Mucosa of descending colon (tissue), 3 donors: ENCODE measurements around the gene TRA2A. TPM values are rescaled to one million over a fixed set of nuclear protein-coding genes. Genes with fewer than 3 reads are reported as not detected.

Experiments used
- ATAC-seq: fragments of 200-7000 bp; cut with Tn5 transposase; one replicate; pipeline ENCODE4 v1.9.1; 2020; ENCODE audit warnings: mild to moderate bottlenecking, moderate library complexity
- DNase-seq, 3 donors: peaks; one replicate each; pipeline ENCODE4 v3.0.0-alpha.2; 2020
- H3K36me3 ChIP-seq: fragments of 200-600 bp; one replicate; pipeline ENCODE4 v1.8.0; 2021; ENCODE audit warnings: low read depth, mild to moderate bottlenecking
- H3K4me1 ChIP-seq: fragments of 200-600 bp; one replicate; pipeline ENCODE4 v1.8.0; 2021; ENCODE audit warnings: low read depth, mild to moderate bottlenecking
- H3K4me3 ChIP-seq: fragments of 200-600 bp; one replicate; pipeline ENCODE4 v1.8.0; 2021; ENCODE audit warnings: mild to moderate bottlenecking
- H3K9me3 ChIP-seq: fragments of 200-600 bp; one replicate; pipeline ENCODE4 v1.8.0; 2021; ENCODE audit warnings: mild to moderate bottlenecking
- intact Hi-C, 2 donors: fragments of 100-400 bp; cut with DNase I in 1 of 2; cut with micrococcal nuclease in 1 of 2; formaldehyde crosslinking; loops; one replicate each; pipeline versions ENCODE4 v1.11.0 to v1.11.1; 2022; cut with DNase I, micrococcal nuclease
- total RNA-seq, 3 donors: library from RNA; stranded (reverse); fragmentation: NEBNext Ultra II Directional in 2 of 3; extraction: Animal tissue kit (Norgen Biotek cat#: 25700) in 2 of 3; gene quantifications; one replicate each; pipeline versions ENCODE4 v1.2.1 to v1.2.4, GENCODE V29; 2021 to 2023
- TF ChIP-seq, protein P1 (sequence below): fragments of 200-600 bp; IDR thresholded peaks from one replicate; pipeline ENCODE4 v1.8.0; 2022; ENCODE audit warnings: antibody characterized with exemption, mild to moderate bottlenecking
- donor health status: DM: no; HTN: no; CAD: no; lungs with moderate emphysema.
- donor health status: DM: no; HTN: no; CAD: no.
- donor health status: DM: no; HTN: yes; CAD: no.

Gene TRA2A
- total RNA-seq, 3 donors from 2014 or later, result 74.6 to 79.3 (median 76.8) TPM

DNA sequence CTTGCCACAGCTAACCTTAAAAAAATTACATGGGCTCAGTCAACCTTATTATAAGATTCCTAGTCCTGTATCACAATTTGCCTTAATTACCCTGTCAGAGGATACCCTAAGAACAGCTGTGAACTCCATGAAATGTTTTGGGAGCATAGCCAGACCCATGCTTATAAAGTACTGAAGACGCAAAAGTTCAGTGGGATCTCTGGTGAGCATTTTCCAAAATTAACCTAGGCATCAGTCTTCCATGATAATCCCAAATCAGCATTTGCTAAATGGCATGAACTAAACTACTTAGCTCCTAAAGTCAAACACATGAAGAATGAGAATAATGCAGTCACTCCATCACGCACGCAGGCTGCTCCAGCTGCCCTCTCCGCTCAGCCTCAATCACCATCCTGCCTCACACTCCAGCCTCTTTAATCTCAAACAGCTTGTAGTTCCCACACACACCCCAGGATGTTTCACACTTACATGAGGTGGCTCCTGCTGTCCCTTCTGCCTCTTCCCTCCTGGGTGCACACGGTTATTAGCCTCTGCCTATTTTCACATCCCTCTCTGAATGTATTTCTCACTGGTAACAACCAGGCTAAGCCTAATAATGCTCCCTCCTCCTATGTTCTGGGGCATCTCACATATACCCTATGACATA is 76.8 kb downstream of the TRA2A start:
- H3K4me3 ChIP-seq, result no peak overlapping the region
- intact Hi-C loops, result no loop called here
- TF ChIP-seq, protein P1, sequence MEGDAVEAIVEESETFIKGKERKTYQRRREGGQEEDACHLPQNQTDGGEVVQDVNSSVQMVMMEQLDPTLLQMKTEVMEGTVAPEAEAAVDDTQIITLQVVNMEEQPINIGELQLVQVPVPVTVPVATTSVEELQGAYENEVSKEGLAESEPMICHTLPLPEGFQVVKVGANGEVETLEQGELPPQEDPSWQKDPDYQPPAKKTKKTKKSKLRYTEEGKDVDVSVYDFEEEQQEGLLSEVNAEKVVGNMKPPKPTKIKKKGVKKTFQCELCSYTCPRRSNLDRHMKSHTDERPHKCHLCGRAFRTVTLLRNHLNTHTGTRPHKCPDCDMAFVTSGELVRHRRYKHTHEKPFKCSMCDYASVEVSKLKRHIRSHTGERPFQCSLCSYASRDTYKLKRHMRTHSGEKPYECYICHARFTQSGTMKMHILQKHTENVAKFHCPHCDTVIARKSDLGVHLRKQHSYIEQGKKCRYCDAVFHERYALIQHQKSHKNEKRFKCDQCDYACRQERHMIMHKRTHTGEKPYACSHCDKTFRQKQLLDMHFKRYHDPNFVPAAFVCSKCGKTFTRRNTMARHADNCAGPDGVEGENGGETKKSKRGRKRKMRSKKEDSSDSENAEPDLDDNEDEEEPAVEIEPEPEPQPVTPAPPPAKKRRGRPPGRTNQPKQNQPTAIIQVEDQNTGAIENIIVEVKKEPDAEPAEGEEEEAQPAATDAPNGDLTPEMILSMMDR, result no peak
- no peaks in the 10 kb centered on the region for H3K36me3 ChIP-seq
- DNase-seq (no peak), ATAC-seq (no peak)
- H3K4me1 ChIP-seq, result no peaks in the 10 kb centered on the region
- H3K9me3 ChIP-seq, result no peaks in the 10 kb centered on the region

Other genes with a start within 250 kb of the TRA2A start
- 10 to 100 TPM; 28.1 to 38.8 (median 37.2) TPM for gene MALSU1, start 232.6 kb downstream of the TRA2A start, total RNA-seq
- under 1 TPM in 1 of 3 donors, not detected in 2; 0.79 TPM for gene IGF2BP3, start 61.5 kb downstream of the TRA2A start, total RNA-seq
- 10 to 100 TPM in 2 of 3 donors, 1 to 10 TPM in 1; 7.3 to 16.8 (median 10.4) TPM for gene CCDC126, start 65.4 kb upstream of the TRA2A start, total RNA-seq
- gene FAM221A, start 148.2 kb upstream of the TRA2A start, total RNA-seq, result 10 to 100 TPM in 2 of 3 donors, 1 to 10 TPM in 1; 8.4 to 16.0 (median 13.4) TPM
- 1 to 10 TPM in 1 of 3 donors, under 1 TPM in 2; 0.38 to 1.3 (median 0.65) TPM for gene STK31, start 178.2 kb upstream of the TRA2A start, total RNA-seq